Neuronal stem cell (in vitro differentiated cells): ENCODE measurements around the gene IL36B.

Experiments
- DNase-seq: peaks from one replicate; pipeline ENCODE4 v3.0.0-alpha.2; 2013; ENCODE audit warnings: low spot score
- H2AFZ ChIP-seq: one replicate; pipeline ENCODE4 v1.6.1; 2013; ENCODE audit warnings: mild to moderate bottlenecking, low read length, inconsistent platforms
- H2AK5ac ChIP-seq: 2 replicates; pipeline ENCODE4 v1.6.1; 2013; ENCODE audit warnings: low read depth, mild to moderate bottlenecking, inconsistent platforms, low read length, moderate library complexity, mixed read lengths
- H2BK120ac ChIP-seq: 2 replicates; pipeline ENCODE4 v1.6.1; 2013; ENCODE audit warnings: low read depth, mild to moderate bottlenecking, inconsistent platforms, low read length, moderate library complexity, mixed read lengths
- H2BK12ac ChIP-seq: one replicate; pipeline ENCODE4 v1.6.1; 2013; ENCODE audit warnings: low read length, inconsistent platforms
- H2BK15ac ChIP-seq: 2 replicates; pipeline ENCODE4 v1.6.1; 2013; ENCODE audit warnings: mild to moderate bottlenecking, low read length, inconsistent platforms, mixed read lengths
- H2BK5ac ChIP-seq: one replicate; pipeline ENCODE4 v1.6.1; 2013; ENCODE audit warnings: inconsistent platforms, mild to moderate bottlenecking, low read length, moderate library complexity
- H3K14ac ChIP-seq: one replicate; pipeline ENCODE4 v1.6.1; 2013; ENCODE audit warnings: low read length, inconsistent platforms
- H3K18ac ChIP-seq: 2 replicates; pipeline ENCODE4 v1.6.1; 2013; ENCODE audit warnings: low read length, inconsistent platforms
- H3K23ac ChIP-seq: 2 replicates; pipeline ENCODE4 v1.6.1; 2013; ENCODE audit warnings: low read depth, mild to moderate bottlenecking, mixed read lengths, low read length, inconsistent platforms; ENCODE audit not compliant: poor library complexity
- H3K27ac ChIP-seq: replicated peaks from 3 replicates; pipeline ENCODE4 v1.5.1; 2013; ENCODE audit warnings: low read length, inconsistent platforms
- H3K27me3 ChIP-seq, 3 experiments: 2 replicates each; pipeline ENCODE4 v1.6.1; 2013; ENCODE audit warnings: low read length in 3 of 3, mild to moderate bottlenecking in 2 of 3, inconsistent platforms in 1 of 3, low read depth in 1 of 3, mixed read lengths in 1 of 3, moderate library complexity in 1 of 3; ENCODE audit not compliant: control insufficient read depth in 3 of 3, insufficient read depth in 3 of 3
- H3K36me3 ChIP-seq, 2 donors: replicated peaks in 1 of 2; 2 replicates each; pipeline ENCODE4 v1.6.1; 2013; ENCODE audit warnings: low read length in 2 of 2; ENCODE audit not compliant: control insufficient read depth in 2 of 2, insufficient read depth in 2 of 2
- H3K4ac ChIP-seq: 2 replicates; pipeline ENCODE4 v1.6.1; 2013; ENCODE audit warnings: inconsistent platforms, mild to moderate bottlenecking, low read length, moderate library complexity
- H3K4me1 ChIP-seq, 2 donors: 1 replicate in 1 of 2; 2 replicates in 1 of 2; pipeline ENCODE4 v1.6.1; 2013; ENCODE audit warnings: low read length in 2 of 2, low read depth in 1 of 2; ENCODE audit not compliant: control insufficient read depth in 2 of 2, insufficient read depth in 1 of 2
- H3K4me2 ChIP-seq: one replicate; pipeline ENCODE4 v1.6.1; 2013; ENCODE audit warnings: mild to moderate bottlenecking, low read length, inconsistent platforms; ENCODE audit not compliant: insufficient read depth, poor library complexity, severe bottlenecking
- H3K4me3 ChIP-seq, 2 donors: 2 replicates each; pipeline ENCODE4 v1.5.1; 2013; ENCODE audit warnings: low read length in 2 of 2, mild to moderate bottlenecking in 2 of 2, inconsistent platforms in 1 of 2, moderate library complexity in 1 of 2
- H3K79me1 ChIP-seq: one replicate; pipeline ENCODE4 v1.6.1; 2013; ENCODE audit warnings: low read depth, mild to moderate bottlenecking, inconsistent platforms, low read length, moderate library complexity
- H3K9ac ChIP-seq: one replicate; pipeline ENCODE4 v1.6.1; 2013; ENCODE audit warnings: mild to moderate bottlenecking, low read depth, low read length, inconsistent platforms; ENCODE audit not compliant: poor library complexity
- H3K9me3 ChIP-seq, 2 donors: replicated peaks in 1 of 2; 2 replicates each; pipeline versions ENCODE3 to v1.6.1; 2013; ENCODE audit warnings: low read length in 2 of 2, mild to moderate bottlenecking in 2 of 2, inconsistent platforms in 1 of 2, low read depth in 1 of 2, mixed read lengths in 1 of 2, moderate library complexity in 1 of 2; ENCODE audit not compliant: control insufficient read depth in 2 of 2, insufficient read depth in 1 of 2
- H4K8ac ChIP-seq: one replicate; pipeline ENCODE4 v1.6.1; 2013; ENCODE audit warnings: low read depth, mild to moderate bottlenecking, inconsistent platforms, low read length, moderate library complexity
- H4K91ac ChIP-seq: one replicate; pipeline ENCODE4 v1.6.1; 2013; ENCODE audit warnings: low read length, low read depth, mild to moderate bottlenecking, inconsistent platforms; ENCODE audit not compliant: poor library complexity
- WGBS, 2 donors: extraction: QIAGEN DNeasy Blood & Tissue Kit; methylation state at CpG; one replicate each; pipeline ENCODE4 v1.1.7; 2013; ENCODE audit warnings: missing lambda C conversion rate in 2 of 2, mixed read lengths in 1 of 2; ENCODE audit not compliant: insufficient read length in 2 of 2, insufficient replicate concordance in 1 of 2; ENCODE audit errors: extremely low coverage in 2 of 2; 5-methylcytosine and 5-hydroxymethylcytosine counted together

IL36B gene

GRCh38 chr2:113034016-113034415 is 18.7 kb downstream of the IL36B start:
- no peak overlapping the region for H2AK5ac ChIP-seq
- peaks cover 0 to 30% (median 0%) of the 10 kb centered on the region in 3 experiments for H3K27me3 ChIP-seq
- no peaks in the 10 kb centered on the region for H3K36me3 ChIP-seq
- no peak overlapping the region for H4K8ac ChIP-seq
- DNase-seq: no peak
- no peaks in the 10 kb centered on the region for H3K79me1 ChIP-seq
- H3K27ac ChIP-seq: no peak overlapping the region
- no peak overlapping the region for H3K14ac ChIP-seq
- H2BK12ac ChIP-seq: no peak overlapping the region
- H3K4me2 ChIP-seq: no peak overlapping the region
- H3K18ac ChIP-seq: no peak overlapping the region
- no peak overlapping the region for H3K9ac ChIP-seq
- H3K4ac ChIP-seq: no peak overlapping the region
- H2BK15ac ChIP-seq: no peak overlapping the region
- H2BK120ac ChIP-seq: no peak overlapping the region
- no peak overlapping the region for H4K91ac ChIP-seq
- H2BK5ac ChIP-seq: no peak overlapping the region
- no peak overlapping the region for H2AFZ ChIP-seq
- H3K4me1 ChIP-seq: no peaks in the 10 kb centered on the region
- H3K23ac ChIP-seq: no peak overlapping the region
- H3K9me3 ChIP-seq: no peaks in the 10 kb centered on the region
- H3K4me3 ChIP-seq: no peak overlapping the region
- no CpG with 5 or more reads among the region's 3 CpGs for WGBS, 2 donors

- no peak overlapping the region for H3K18ac ChIP-seq
- H2BK12ac ChIP-seq: no peak overlapping the region
- H2BK120ac ChIP-seq: no peak overlapping the region
- H4K8ac ChIP-seq: no peak overlapping the region
- H2BK15ac ChIP-seq: no peak overlapping the region
- H3K4me2 ChIP-seq: no peak overlapping the region
- H3K23ac ChIP-seq: no peak overlapping the region
- peaks cover 0 to 35% (median 0%) of the 10 kb centered on the region in 3 experiments for H3K27me3 ChIP-seq
- no peak overlapping the region for H3K4me3 ChIP-seq
- WGBS, 2 donors: no CpG with 5 or more reads among the region's 1 CpG
- H3K79me1 ChIP-seq: no peaks in the 10 kb centered on the region
- H3K14ac ChIP-seq: no peak overlapping the region
- no peaks in the 10 kb centered on the region for H3K36me3 ChIP-seq
- H2AFZ ChIP-seq: no peak overlapping the region
- H3K4ac ChIP-seq: no peak overlapping the region
- H2BK5ac ChIP-seq: no peak overlapping the region
- peaks cover 0 to 2% of the 10 kb centered on the region in 2 donors for H3K4me1 ChIP-seq
- no peaks in the 10 kb centered on the region for H3K9me3 ChIP-seq
- no peak overlapping the region for H3K27ac ChIP-seq
- H3K9ac ChIP-seq: no peak overlapping the region
- no peak for DNase-seq
- H2AK5ac ChIP-seq: no peak overlapping the region
- no peak overlapping the region for H4K91ac ChIP-seq
Observed at GRCh38 chr2:113032737-113033136, 19.9 kb downstream of the IL36B start.

GRCh38 chr2:113028112-113028511 is 24.6 kb downstream of the IL36B start:
- Histone ChIP-seq H2BK120ac (no peak overlapping the region), H2BK5ac (no peak overlapping the region), H4K91ac (no peak overlapping the region), H2AK5ac (no peak overlapping the region), H3K23ac (no peak overlapping the region), H4K8ac (no peak overlapping the region), H3K79me1 (no peaks in the 10 kb centered on the region), H3K9me3 (no peaks in the 10 kb centered on the region), H3K4me1 (peaks cover 0 to 2% of the 10 kb centered on the region in 2 donors), H3K9ac (no peak overlapping the region), H3K27me3 (peaks cover 0 to 56% (median 0%) of the 10 kb centered on the region in 3 experiments), H3K18ac (no peak overlapping the region), H3K4ac (no peak overlapping the region), H3K4me2 (no peak overlapping the region), H2BK12ac (no peak overlapping the region), H3K14ac (no peak overlapping the region), H2BK15ac (no peak overlapping the region), H3K36me3 (no peaks in the 10 kb centered on the region), H3K27ac (no peak overlapping the region), H2AFZ (no peak overlapping the region), H3K4me3 (no peak overlapping the region)
- DNase-seq: no peak
- no CpG with 5 or more reads among the region's 1 CpG for WGBS, 2 donors

- Histone ChIP-seq H3K27ac (no peak overlapping the region), H2AK5ac (no peak overlapping the region), H3K4ac (no peak overlapping the region), H2BK12ac (no peak overlapping the region), H2AFZ (no peak overlapping the region), H2BK5ac (no peak overlapping the region), H3K4me2 (no peak overlapping the region), H4K91ac (no peak overlapping the region), H2BK120ac (no peak overlapping the region), H2BK15ac (no peak overlapping the region), H3K79me1 (no peaks in the 10 kb centered on the region), H3K14ac (no peak overlapping the region), H3K4me3 (no peak overlapping the region), H4K8ac (no peak overlapping the region), H3K23ac (no peak overlapping the region), H3K27me3 (peaks cover 0 to 56% (median 0%) of the 10 kb centered on the region in 3 experiments), H3K4me1 (peaks cover 0 to 2% of the 10 kb centered on the region in 2 donors), H3K9me3 (no peaks in the 10 kb centered on the region), H3K9ac (no peak overlapping the region), H3K18ac (no peak overlapping the region), H3K36me3 (no peaks in the 10 kb centered on the region)
- no peak for DNase-seq
- no CpG with 5 or more reads among the region's 2 CpGs for WGBS, 2 donors
Observed at GRCh38 chr2:113027691-113028090, 25.0 kb downstream of the IL36B start.
